ENCODE results near the gene CRYGC. TPM values are rescaled to one million over a fixed set of nuclear protein-coding genes. Genes with fewer than 3 reads are reported as not detected.
"Not testable (repeated sequence)": the region's sequence is repeated elsewhere in the genome, so short reads cannot be mapped to it uniquely, and the experiment has no call there.

Gene CRYGC
- total RNA-seq, 2 donors from 2014 or later = not detected

GRCh38 chr2:208142925-208143799 lies 13.5 kb upstream of the CRYGC start:
- intact Hi-C loops (cut with DNase I) = no loop called here
- H3K9me3 ChIP-seq = no peaks in the 10 kb centered on the region
- no peak overlapping the region for H3K9ac ChIP-seq (ENCODE audit: low read depth in 2 of 2, low read length in 2 of 2)
- no peaks in the 10 kb centered on the region for H3K27me3 ChIP-seq
- no peak overlapping the region for H3K27ac ChIP-seq
- no peaks in the 10 kb centered on the region for H3K4me1 ChIP-seq
- no peaks in the 10 kb centered on the region for H3K36me3 ChIP-seq
- no peak overlapping the region for H3K4me3 ChIP-seq
- TF ChIP-seq CTCF (IDR thresholded peaks at IDR 0.05) = no peak
- no peak for DNase-seq

GRCh38 chr2:208142240-208142924 lies 12.8 kb upstream of the CRYGC start:
- Histone ChIP-seq H3K9me3 (no peaks in the 10 kb centered on the region), H3K9ac (ENCODE audit: low read depth in 2 of 2, low read length in 2 of 2) (no peak overlapping the region), H3K4me3 (no peak overlapping the region), H3K36me3 (no peaks in the 10 kb centered on the region), H3K27ac (no peak overlapping the region), H3K27me3 (no peaks in the 10 kb centered on the region), H3K4me1 (no peaks in the 10 kb centered on the region)
- intact Hi-C loops (cut with DNase I) = no loop called here
- no peak for TF ChIP-seq CTCF (IDR thresholded peaks at IDR 0.05)
- DNase-seq = no peak

- intact Hi-C loops (cut with DNase I) = no loop called here
- Histone ChIP-seq H3K4me1 (no peaks in the 10 kb centered on the region), H3K27ac (no peak overlapping the region), H3K4me3 (no peak overlapping the region), H3K9me3 (no peaks in the 10 kb centered on the region), H3K9ac (ENCODE audit: low read depth in 2 of 2, low read length in 2 of 2) (no peak overlapping the region), H3K27me3 (no peaks in the 10 kb centered on the region), H3K36me3 (no peaks in the 10 kb centered on the region)
- DNase-seq = no peak
- no peak for TF ChIP-seq CTCF (IDR thresholded peaks at IDR 0.05)
Measured at GRCh38 chr2:208139447-208139846, 9.8 kb upstream of the CRYGC start.

DNA sequence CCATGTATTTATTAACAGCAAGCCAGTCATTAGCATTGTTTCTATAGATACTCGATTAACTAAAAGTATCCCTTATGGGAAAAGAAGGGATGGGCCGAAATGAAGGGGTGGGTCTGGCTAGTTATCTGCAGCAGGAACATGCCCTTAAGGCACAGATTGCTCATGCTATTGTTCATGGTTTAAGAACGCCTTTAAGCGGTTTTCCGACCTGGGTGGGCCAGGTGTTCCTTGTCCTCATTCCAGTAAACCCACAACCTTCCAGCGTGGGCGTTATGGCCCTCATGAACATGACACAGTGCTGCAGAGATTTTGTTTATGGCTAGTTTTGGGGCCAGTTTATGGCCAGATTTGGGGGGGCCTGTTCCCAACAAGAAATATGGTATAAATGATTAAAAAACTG lies 8.7 kb upstream of the CRYGC start:
- intact Hi-C loops (cut with DNase I); H3K36me3 ChIP-seq; H3K27ac ChIP-seq; H3K9me3 ChIP-seq; H3K4me1 ChIP-seq; DNase-seq; H3K9ac ChIP-seq (ENCODE audit: low read depth in 2 of 2, low read length in 2 of 2); H3K27me3 ChIP-seq; H3K4me3 ChIP-seq: not testable (repeated sequence)

GRCh38 chr2:208136716-208137094 lies 7.1 kb upstream of the CRYGC start:
- Histone ChIP-seq H3K27ac (no peak overlapping the region), H3K4me3 (no peak overlapping the region), H3K9me3 (no peaks in the 10 kb centered on the region), H3K4me1 (no peaks in the 10 kb centered on the region), H3K27me3 (no peaks in the 10 kb centered on the region), H3K36me3 (no peaks in the 10 kb centered on the region), H3K9ac (ENCODE audit: low read depth in 2 of 2, low read length in 2 of 2) (no peak overlapping the region)
- TF ChIP-seq CTCF (IDR thresholded peaks at IDR 0.05) = no peak
- intact Hi-C loops (cut with DNase I) = no loop called here
- no peak for DNase-seq
